Measurements from ENCODE around the gene OPRD1.

OPRD1 gene

GRCh38 chr1:28860332-28861073, 48.5 kb downstream of the OPRD1 start:
- Histone ChIP-seq H3K4me3 (ENCODE audit: insufficient read depth, low read length, poor library complexity, severe bottlenecking) (no peak overlapping the region), H2AFZ (ENCODE audit: low read depth, low read length, severe bottlenecking) (no peak overlapping the region), H3K36me3 (ENCODE audit: low read length) (no peaks in the 10 kb centered on the region), H3K9me3 (ENCODE audit: insufficient read depth, low read length) (no peaks in the 10 kb centered on the region), H3K27me3 (ENCODE audit: low read length) (no peaks in the 10 kb centered on the region), H3K9me2 (replicated peaks; ENCODE audit: insufficient read depth, low read length) (no peaks in the 10 kb centered on the region), H3K79me2 (ENCODE audit: insufficient read depth, low read length) (no peaks in the 10 kb centered on the region), H3F3A (ENCODE audit: insufficient read depth) (no peaks in the 10 kb centered on the region), H4K20me1 (ENCODE audit: low read depth, low read length) (no peaks in the 10 kb centered on the region), H3K9ac (ENCODE audit: low read length) (no peak overlapping the region), H3K4me2 (ENCODE audit: low read depth, low read length, poor library complexity, severe bottlenecking) (no peak overlapping the region), H3K27ac (ENCODE audit: low read depth, low read length) (no peak overlapping the region)
- TF ChIP-seq EZH2phosphoT487 (conservative IDR thresholded peaks at IDR 0.05; ENCODE audit: low read length) = no peak

- H3K79me2 ChIP-seq (ENCODE audit: insufficient read depth, low read length) = no peaks in the 10 kb centered on the region
- no peaks in the 10 kb centered on the region for H4K20me1 ChIP-seq (ENCODE audit: low read depth, low read length)
- no peak overlapping the region for H3K4me2 ChIP-seq (ENCODE audit: low read depth, low read length, poor library complexity, severe bottlenecking)
- H3K9me3 ChIP-seq (ENCODE audit: insufficient read depth, low read length) = no peaks in the 10 kb centered on the region
- no peak overlapping the region for H3K4me3 ChIP-seq (ENCODE audit: insufficient read depth, low read length, poor library complexity, severe bottlenecking)
- H3F3A ChIP-seq (ENCODE audit: insufficient read depth) = no peaks in the 10 kb centered on the region
- no peaks in the 10 kb centered on the region for H3K36me3 ChIP-seq (ENCODE audit: low read length)
- no peaks in the 10 kb centered on the region for H3K27me3 ChIP-seq (ENCODE audit: low read length)
- no peak overlapping the region for H2AFZ ChIP-seq (ENCODE audit: low read depth, low read length, severe bottlenecking)
- no peak overlapping the region for H3K9ac ChIP-seq (ENCODE audit: low read length)
- no peaks in the 10 kb centered on the region for H3K9me2 ChIP-seq (replicated peaks; ENCODE audit: insufficient read depth, low read length)
- no peak for TF ChIP-seq CTCF (IDR thresholded peaks at IDR 0.05; ENCODE audit: insufficient read depth, low read length, poor library complexity, severe bottlenecking)
- TF ChIP-seq EZH2phosphoT487 (conservative IDR thresholded peaks at IDR 0.05; ENCODE audit: low read length) = no peak
- no peak overlapping the region for H3K27ac ChIP-seq (ENCODE audit: low read depth, low read length)
Measured at GRCh38 chr1:28862571-28863403, 50.8 kb downstream of the OPRD1 start.

DNA sequence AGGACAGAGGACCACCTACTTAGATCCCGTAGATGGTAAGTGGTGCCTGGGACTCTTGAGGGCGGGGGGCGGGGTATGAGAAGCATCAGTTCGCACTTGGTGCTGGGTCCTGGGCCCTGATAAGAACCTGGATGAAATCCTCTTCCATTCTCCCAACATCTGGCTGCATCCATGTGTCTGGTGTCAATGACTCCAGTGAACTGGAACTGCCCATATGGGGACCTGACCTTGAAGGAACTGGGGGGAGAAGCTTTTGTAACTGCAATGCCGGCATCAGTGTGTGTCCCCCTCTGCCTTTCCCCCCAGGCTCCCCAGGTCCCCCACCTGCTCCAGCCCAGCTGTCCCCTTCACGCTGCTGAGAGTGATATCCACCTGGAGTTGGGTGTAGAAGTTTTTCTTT, 52.7 kb downstream of the OPRD1 start:
- Histone ChIP-seq H3K27ac (ENCODE audit: low read depth, low read length) (no peak overlapping the region), H4K20me1 (ENCODE audit: low read depth, low read length) (no peaks in the 10 kb centered on the region), H3K27me3 (ENCODE audit: low read length) (no peaks in the 10 kb centered on the region), H3K9me2 (replicated peaks; ENCODE audit: insufficient read depth, low read length) (no peaks in the 10 kb centered on the region), H3K4me3 (ENCODE audit: insufficient read depth, low read length, poor library complexity, severe bottlenecking) (no peak overlapping the region), H2AFZ (ENCODE audit: low read depth, low read length, severe bottlenecking) (no peak overlapping the region), H3K36me3 (ENCODE audit: low read length) (no peaks in the 10 kb centered on the region), H3F3A (ENCODE audit: insufficient read depth) (no peaks in the 10 kb centered on the region), H3K4me2 (ENCODE audit: low read depth, low read length, poor library complexity, severe bottlenecking) (no peak overlapping the region), H3K9ac (ENCODE audit: low read length) (no peak overlapping the region), H3K9me3 (ENCODE audit: insufficient read depth, low read length) (no peaks in the 10 kb centered on the region), H3K79me2 (ENCODE audit: insufficient read depth, low read length) (no peaks in the 10 kb centered on the region)
- no peak for TF ChIP-seq CTCF (IDR thresholded peaks at IDR 0.05; ENCODE audit: insufficient read depth, low read length, poor library complexity, severe bottlenecking)
- TF ChIP-seq EZH2phosphoT487 (conservative IDR thresholded peaks at IDR 0.05; ENCODE audit: low read length) = no peak
